HG03097 (cell line): Measurements from ENCODE around the gene BMP7.

ENCODE experiments used
- ATAC-seq: cut with Tn5 transposase; IDR thresholded peaks from one replicate; pipeline ENCODE4 v1.9.1; 2021; ENCODE audit not compliant: unreplicated experiment, low FRiP score

BMP7 gene

DNA sequence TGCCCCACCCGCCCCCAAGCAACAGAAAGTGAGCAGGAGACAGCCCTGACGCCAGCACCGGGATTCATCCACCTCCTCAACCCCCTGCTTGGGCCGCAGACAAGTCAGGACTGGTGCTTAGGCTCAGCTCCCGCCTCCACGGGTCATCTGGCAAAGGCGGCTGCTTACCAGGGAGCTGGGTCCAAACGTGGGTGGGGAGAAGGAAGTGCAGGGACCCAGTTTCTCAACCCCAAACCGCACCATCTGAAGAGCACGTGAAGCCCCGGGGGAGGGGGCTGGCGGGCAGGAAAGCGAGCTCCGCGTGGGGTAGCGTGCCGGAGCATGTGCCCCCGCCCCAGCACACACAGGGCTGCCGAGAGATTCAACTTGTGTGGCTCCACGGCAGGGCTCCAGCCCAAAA is 87.2 kb downstream of the BMP7 start:
- no peak for ATAC-seq

DNA sequence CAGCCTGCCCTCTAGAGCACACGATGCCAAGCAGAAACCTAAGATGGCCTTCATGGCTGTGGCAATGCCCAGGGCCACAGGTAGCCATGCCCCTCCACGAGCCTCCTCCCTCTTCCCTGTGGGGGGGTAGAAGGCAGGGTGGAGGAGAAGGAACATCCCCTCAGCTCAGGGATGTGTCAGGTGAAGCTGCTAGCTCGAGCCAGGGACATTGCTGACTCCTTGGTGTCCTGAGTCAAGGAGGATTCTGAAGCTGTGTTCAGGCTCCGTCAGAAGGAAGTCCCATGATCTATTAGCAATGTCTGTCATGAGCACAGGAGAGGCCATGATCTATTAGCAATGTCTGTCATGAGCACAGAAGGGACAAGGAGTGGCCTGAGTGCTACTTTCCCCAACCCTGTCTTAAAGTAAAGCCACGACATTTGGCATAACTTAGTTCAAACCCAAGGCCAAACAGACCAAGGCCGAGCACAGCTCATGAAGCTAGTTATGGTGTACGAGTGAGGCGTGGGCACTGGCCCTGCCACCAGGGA is 87.8 kb downstream of the BMP7 start:
- no peak for ATAC-seq

- no peak for ATAC-seq
Observed at GRCh38 chr20:57177636-57178280, 88.7 kb downstream of the BMP7 start.

- ATAC-seq = no peak
Observed at GRCh38 chr20:57176842-57177241, 89.6 kb downstream of the BMP7 start.

- no peak for ATAC-seq
Observed at GRCh38 chr20:57175397-57176010, 90.9 kb downstream of the BMP7 start.

DNA sequence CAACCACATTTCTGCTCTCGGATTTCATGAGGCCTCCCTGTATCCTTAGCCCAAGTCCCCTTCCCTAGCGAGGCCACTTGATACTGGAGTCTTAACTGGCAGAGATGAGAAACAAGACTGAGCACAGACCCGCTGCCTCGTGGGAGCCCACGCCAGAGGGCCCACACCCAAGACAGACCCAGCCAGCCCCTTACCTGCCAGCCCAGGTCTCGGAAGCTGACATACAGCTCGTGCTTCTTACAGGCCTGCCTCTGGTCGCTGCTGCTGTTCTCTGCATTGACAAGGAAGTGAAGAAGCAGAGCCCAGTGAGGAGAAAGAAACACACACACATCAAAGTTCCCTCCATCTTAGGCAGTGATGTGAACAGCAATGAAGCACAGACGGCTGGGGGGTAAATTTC is 91.7 kb downstream of the BMP7 start:
- no peak for ATAC-seq

DNA sequence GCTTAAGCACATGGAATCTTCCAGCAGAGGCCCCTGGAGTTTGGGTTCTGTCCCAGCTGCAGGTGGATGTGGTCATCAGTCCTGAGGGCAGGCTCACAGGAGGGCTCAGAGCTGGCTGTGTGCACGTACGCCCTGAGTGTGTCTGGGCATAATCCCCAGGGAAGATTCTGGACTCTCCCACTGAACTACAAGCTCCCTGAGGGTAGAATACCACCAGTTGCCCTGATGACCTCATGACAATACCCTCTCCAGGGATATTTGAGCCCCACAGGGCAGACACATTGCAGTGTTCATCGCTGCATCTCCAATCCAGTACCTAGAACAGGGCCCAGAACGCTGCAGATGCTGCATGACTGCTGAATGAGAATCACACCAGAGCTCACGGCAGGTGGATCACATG is 92.5 kb downstream of the BMP7 start:
- ATAC-seq = no peak

GRCh38 chr20:57173041-57173440 is 93.4 kb downstream of the BMP7 start:
- ATAC-seq = no peak

GRCh38 chr20:57170343-57170742 is 96.1 kb downstream of the BMP7 start:
- no peak for ATAC-seq

- no peak for ATAC-seq
Observed at GRCh38 chr20:57169162-57169561, 97.3 kb downstream of the BMP7 start.

DNA sequence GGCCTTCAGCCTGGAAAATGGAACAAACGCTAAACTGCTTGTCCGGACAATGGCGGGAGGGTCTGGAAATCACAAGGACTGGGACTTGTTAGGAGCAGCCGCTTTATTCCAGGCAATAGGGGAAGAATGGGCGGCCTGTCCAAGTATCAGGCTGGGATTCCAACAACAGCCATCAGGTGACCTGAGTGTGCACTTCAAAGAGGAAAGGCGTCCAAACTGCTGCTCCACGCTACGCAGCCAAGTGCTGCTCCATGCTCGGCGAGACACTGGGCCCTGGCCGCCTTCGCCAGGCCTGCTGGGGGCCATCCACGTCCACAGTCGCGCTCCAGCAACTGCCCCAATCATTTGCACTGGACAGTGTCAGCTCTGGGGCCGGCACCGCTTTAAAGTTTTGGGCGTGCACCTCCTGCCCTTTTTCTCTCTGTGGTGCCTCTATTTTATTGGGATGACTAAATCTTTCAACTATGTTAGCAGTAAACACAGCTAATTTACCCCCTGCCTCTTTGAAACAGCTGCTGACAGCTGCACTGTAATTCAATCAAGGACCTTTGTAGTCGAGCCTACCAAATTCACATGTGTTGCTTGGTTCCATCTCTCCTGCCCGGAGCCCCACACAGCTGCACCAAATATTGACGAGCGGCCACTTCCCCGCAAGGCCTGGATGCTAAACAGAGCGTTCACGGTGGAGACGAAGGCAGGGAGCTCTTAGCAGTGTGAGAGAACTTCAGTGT is 98.3 kb downstream of the BMP7 start:
- ATAC-seq = no peak

GRCh38 chr20:57167292-57167655 is 99.2 kb downstream of the BMP7 start:
- no peak for ATAC-seq

DNA sequence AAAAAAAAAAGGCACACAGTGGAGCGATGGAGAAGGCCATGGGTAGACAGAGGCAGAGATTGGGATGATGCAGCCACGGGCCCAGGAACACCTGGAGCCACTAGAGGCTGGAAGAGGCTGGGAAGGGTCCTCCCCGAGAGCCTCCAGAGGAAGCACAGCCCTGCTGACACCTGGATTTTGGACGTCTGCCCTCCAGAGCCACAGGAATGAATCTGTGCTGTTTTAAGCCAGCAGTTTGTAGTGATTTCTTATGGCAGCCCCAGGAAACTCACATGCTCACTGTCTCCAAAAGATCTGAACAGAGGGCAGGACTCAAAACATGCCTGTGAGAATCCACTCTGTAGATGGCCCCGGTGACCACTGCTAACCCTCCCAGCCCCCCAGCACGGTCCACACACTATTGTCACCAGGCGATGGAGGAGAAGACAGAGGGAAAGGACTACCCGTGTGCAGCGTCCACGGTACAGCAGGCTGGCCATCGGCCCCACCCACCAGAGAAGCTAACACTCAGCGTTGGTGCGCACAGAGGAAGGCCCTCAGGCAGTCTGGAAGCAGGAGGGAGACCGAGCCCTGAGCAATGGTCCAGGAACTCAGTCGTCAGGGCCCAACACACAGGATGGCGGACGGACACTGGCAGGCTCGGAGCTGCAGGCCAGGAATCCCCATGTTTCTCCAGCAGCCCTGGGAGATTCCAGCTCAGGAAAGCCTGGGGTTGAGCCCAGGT is 99.7 kb downstream of the BMP7 start:
- ATAC-seq = no peak

DNA sequence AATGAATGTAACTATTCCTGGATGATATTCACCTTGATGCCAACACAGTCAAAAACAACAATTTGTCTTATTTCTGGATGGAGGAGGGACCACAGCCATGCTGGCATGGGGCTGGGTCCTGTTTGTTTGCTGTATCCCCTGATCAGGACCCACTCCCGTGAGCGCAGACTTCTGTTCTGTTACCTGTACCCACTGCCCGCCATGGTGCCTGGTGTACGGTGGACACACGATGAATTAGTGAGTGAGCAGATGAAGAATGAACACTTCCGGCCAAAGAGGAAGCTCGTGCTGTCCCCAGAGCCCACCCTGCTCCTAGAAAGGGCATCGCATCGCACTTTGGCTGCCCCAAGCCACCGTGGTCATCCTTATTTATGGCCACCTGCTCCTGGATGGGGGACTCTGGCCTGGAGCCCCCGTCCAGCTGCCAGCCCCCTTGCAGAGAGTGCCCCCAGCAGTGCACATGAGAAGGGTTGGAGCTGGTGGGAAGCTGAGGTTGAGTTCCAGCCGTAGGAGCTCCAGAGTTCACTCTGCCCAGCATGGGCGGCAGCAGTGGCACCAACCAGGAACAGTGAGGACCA is 100.9 kb downstream of the BMP7 start:
- no peak for ATAC-seq

GRCh38 chr20:57164872-57165271 is 101.6 kb downstream of the BMP7 start:
- ATAC-seq = no peak

DNA sequence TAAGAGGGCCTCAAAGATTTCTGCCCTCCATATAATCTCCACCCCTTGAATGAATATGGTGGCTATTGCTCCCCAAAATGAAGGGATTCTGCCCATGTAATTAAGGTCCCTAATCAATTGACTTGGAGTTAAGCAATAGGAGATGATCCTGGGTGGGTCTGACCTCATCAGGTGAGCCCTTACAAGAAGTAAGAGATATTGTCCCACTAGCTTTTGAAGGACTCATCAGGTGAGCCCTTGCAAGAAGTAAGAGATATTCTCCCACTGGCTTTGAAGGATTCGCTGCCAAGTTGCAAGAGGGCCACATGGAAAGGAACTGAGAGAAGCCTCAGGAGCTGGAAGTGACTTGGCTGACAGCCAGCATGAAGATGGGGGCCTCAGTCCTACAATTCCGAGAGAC is 103.4 kb downstream of the BMP7 start:
- no peak for ATAC-seq

GRCh38 chr20:57162362-57162652 is 104.1 kb downstream of the BMP7 start:
- ATAC-seq = no peak

GRCh38 chr20:57161478-57162361 is 104.7 kb downstream of the BMP7 start:
- ATAC-seq = no peak

DNA sequence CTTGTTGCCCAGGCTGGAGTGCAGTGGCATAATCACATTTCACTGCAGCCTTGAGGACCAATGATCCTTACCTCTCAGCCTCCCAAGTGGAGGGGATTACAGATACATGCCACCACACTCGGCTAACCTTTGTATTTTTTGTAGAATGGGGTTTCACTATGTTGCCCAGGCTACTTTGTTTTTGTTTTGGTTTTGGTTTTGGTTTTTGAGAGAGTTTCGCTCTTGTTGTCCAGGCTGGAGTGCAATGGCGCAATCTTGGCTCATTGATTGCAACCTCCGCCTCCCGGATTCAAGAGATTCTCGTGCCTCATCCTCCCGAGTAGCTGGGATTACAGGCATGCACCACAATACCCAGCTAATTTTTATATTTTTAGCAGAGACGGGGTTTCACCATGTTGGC is 105.5 kb downstream of the BMP7 start:
- ATAC-seq = no peak

DNA sequence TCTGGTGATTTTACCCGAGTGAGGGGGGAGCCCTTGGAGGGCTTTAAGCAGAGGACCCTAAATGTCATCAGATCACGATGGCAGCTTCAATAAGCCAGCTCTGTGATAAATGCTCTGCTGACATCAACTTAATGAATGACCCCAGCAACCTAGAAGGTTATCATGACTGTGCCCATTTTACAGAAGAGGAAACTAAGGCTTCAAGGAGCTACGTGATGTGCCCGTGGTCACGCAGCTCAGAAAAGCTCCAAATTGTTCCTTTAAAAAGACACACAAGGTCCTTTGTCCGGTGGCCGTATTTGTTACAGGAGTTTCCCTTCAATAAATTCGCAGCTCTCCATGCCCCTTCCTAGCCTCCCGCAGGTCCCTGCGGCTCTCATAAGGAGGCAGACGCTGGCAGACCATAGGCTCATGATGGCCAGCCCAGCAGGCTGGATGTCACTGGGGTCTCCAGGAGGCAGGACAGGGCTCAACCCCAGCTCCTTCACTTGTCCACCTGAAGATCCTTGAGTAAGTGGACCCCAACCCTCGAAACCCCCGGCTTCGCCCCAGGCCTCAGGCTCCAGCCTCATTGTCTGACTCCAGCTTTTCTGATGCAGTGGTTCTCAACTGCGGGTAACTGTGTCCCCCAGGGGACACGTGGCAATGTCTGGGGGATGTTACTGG is 106.4 kb downstream of the BMP7 start:
- ATAC-seq = no peak
